ENCODE data around the gene FAM83F. TPM values are rescaled to one million over a fixed set of nuclear protein-coding genes. Genes with fewer than 3 reads are reported as not detected.

FAM83F gene
- total and polyA plus RNA-seq, 10 of the 15 experiments (the other 5 are each of a cell fraction or from before 2014, with no cell fraction given), result 0.01 to 0.05 (median 0.01) TPM; not detected in 7

- SMC1A ChIA-PET (ENCODE audit: uncharacterized antibody, unreplicated experiment), result interaction anchor here (1.2 to 3.6 kb wide), 3 partner anchors 90 to 488 kb away, joined by 3 to 31 read pairs (median 23); partner anchors contain the start of gene RPS19BP1
- in situ Hi-C loops (cut with MboI) (no loop called here), intact Hi-C loops (cut with micrococcal nuclease; ENCODE audit: unreplicated experiment) (loop anchor here (5.0 to 10.0 kb wide), 3 partner anchors 88 to 485 kb away; no protein-coding TSS in a partner anchor)
- H2AFZ ChIP-seq (ENCODE audit: control insufficient read depth, low read depth, low read length), result no peak overlapping the region
- no peak overlapping the region for H3K4me2 ChIP-seq (ENCODE audit: control insufficient read depth, insufficient read depth)
- ATAC-seq, result peak; percentile 67
- no peaks in the 10 kb centered on the region for H3K79me2 ChIP-seq (ENCODE audit: control insufficient read depth, insufficient read depth, low read length)
- H3K9ac ChIP-seq (ENCODE audit: control insufficient read depth, insufficient read depth, low read length), result no peak overlapping the region
- H3K27me3 ChIP-seq (replicated peaks in 1 of 2; ENCODE audit: control insufficient read depth in 2 of 2, insufficient read depth in 2 of 2, low read length in 1 of 2), result no peaks in the 10 kb centered on the region; a peak in 2 of 4 replicates
- H3K4me1 ChIP-seq (ENCODE audit: control insufficient read depth, insufficient read depth, low read length), result no peaks in the 10 kb centered on the region
- CTCF ChIA-PET, result interaction anchor here (0.5 to 6.6 kb wide), 9 partner anchors 12 to 482 kb away, joined by 3 to 157 read pairs (median 13); no protein-coding TSS in a partner anchor
- POLR2A ChIA-PET, result interaction anchor here (1.4 kb wide), 1 partner anchor 114 kb away, joined by 3 read pairs; no protein-coding TSS in a partner anchor
- H3K27ac ChIP-seq (ENCODE audit: control insufficient read depth, insufficient read depth), result no peak overlapping the region
- whole genome bisulfite sequencing (ENCODE audit: insufficient coverage, insufficient replicate concordance, low lambda C conversion rate, missing lambda C conversion rate), result 15% methylated on average over 11 of the region's 11 CpGs
- DNase-seq (ENCODE audit: low read depth, low spot score), result no peak
- no peaks in the 10 kb centered on the region for H3K36me3 ChIP-seq (ENCODE audit: control insufficient read depth in 2 of 2, insufficient read depth in 2 of 2, low read length in 1 of 2)
- no peak overlapping the region for H3K4me3 ChIP-seq
- FAIRE-seq, result no peak
- no peaks in the 10 kb centered on the region for H3K9me3 ChIP-seq (replicated peaks; ENCODE audit: control insufficient read depth, insufficient read depth, low read length)
- no peaks in the 10 kb centered on the region for H4K20me1 ChIP-seq (ENCODE audit: control insufficient read depth, insufficient read depth)
- RAD21 ChIA-PET (ENCODE audit: unreplicated experiment), result interaction anchor here (1.0 to 4.1 kb wide), 7 partner anchors 77 to 479 kb away, joined by 3 to 36 read pairs (median 9); no protein-coding TSS in a partner anchor
- no TSS peak for BruUV-seq (replicated peaks)
- TF ChIP-seq NFYB (IDR thresholded peaks at IDR 0.05; ENCODE audit: insufficient read depth, low read depth, low read length) (no peak), NR2C2 (IDR thresholded peaks at IDR 0.05; ENCODE audit: borderline replicate concordance, control insufficient read depth, insufficient read length, low read depth) (no peak), RBBP5 (conservative IDR thresholded peaks at IDR 0.05) (no peak), RAD51 (IDR thresholded peaks at IDR 0.05) (no peak), HDGF (IDR thresholded peaks at IDR 0.05) (no peak), ZBTB33 (IDR thresholded peaks at IDR 0.05) (no peak), EZH2 (IDR thresholded peaks at IDR 0.05; ENCODE audit: borderline replicate concordance, control insufficient read depth, low read depth, low read length) (no peak), ZNF592 (IDR thresholded peaks at IDR 0.05) (no peak), PAX8 (IDR thresholded peaks at IDR 0.05) (no peak), FOS (IDR thresholded peaks at IDR 0.05; ENCODE audit: borderline replicate concordance, extremely low read depth, insufficient read length) (no peak), STAT3 (IDR thresholded peaks at IDR 0.05; ENCODE audit: low read depth, low read length) (no peak), NRF1 (conservative IDR thresholded peaks at IDR 0.05; ENCODE audit: low read depth, low read length) (no peak), LARP7 (IDR thresholded peaks at IDR 0.05) (no peak), MXI1 (IDR thresholded peaks at IDR 0.05; ENCODE audit: low read depth, low read length) (no peak), RB1 (IDR thresholded peaks at IDR 0.05; ENCODE audit: borderline replicate concordance) (no peak), STAT1 (conservative IDR thresholded peaks at IDR 0.05) (no peak), TBL1XR1 (IDR thresholded peaks at IDR 0.05; ENCODE audit: low read depth, low read length) (no peak)
These were observed 27.9 kb downstream of the FAM83F start for GRCh38 chr22:40022536-40023240.

Measured in GM12878 (cell line).